HG03039 (cell line): Measurements from ENCODE around the gene MCTP2.
A peak's percentile ranks its signal among the peaks of the same experiment; 100 is the strongest.

Experiments
- ATAC-seq: cut with Tn5 transposase; IDR thresholded peaks from one replicate; pipeline ENCODE4 v1.9.1; 2021; ENCODE audit warnings: mild to moderate bottlenecking, moderate library complexity; ENCODE audit not compliant: unreplicated experiment

The MCTP2 gene

DNA sequence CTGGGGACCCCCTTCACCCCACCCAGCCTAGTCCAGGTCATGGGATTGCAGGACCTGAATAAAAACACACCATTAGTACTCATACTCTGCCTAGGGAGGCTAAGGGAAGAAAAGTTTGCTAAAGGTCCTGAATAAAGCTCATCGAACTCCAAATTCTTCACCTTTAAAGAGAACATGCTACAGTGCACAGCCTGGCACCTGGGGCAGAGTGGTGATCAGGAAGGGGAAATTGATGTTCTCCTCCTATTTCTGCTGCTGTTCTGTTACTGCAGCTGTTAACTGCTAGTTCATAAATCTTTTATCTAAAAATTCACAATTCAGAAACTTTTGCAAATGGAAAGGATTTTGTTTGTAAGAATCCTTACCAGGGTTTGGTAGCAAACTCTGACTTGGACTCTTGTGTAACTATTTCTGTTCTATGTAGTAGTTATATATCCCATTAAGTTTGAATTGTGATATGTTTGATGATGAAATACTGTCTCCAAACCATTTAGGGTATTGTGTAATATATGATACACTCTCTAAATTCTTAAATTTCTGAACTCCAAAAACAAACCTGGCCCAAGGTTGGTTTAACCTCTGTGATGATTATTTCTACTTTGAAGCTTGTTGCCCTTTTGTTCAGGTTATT lies 27.9 kb downstream of the MCTP2 start:
- no peak for ATAC-seq

DNA sequence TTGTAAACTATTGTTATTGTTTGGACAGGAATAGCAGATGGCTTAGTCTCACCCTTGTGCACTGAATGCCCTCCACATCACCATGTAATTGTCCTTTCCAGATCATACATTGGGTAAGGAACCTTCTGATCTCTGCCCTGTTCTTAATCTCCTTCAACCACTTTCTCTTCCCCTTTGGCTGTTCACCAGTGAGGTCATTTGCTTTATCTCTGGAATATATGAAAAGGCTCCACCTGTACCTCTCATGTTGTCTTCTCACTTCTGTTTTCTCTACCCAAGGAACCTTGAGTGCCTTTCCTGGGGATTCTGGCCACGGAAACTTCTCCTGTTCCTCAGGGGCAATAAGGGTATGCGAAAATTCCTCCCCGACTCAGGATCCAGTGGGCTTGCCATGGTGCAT lies 28.5 kb downstream of the MCTP2 start:
- no peak for ATAC-seq

DNA sequence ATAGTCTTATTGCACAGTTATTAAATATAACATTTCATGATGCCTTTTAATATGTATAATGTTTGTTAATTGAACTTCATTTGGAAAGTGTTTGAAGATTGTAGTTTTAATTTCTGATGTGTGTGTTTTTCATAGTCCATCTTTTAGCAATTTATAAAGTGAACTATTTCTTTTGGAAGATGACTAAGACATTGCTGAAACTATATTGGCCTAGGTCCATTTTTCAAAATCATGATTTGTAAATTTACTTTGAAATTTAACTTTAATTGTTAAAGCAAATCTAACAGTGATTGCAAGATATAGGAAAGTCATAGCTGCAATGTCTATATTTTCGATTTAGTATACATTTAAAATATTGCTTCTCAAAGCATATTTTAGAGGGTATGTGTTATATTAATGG lies 30.8 kb downstream of the MCTP2 start:
- no peak for ATAC-seq

DNA sequence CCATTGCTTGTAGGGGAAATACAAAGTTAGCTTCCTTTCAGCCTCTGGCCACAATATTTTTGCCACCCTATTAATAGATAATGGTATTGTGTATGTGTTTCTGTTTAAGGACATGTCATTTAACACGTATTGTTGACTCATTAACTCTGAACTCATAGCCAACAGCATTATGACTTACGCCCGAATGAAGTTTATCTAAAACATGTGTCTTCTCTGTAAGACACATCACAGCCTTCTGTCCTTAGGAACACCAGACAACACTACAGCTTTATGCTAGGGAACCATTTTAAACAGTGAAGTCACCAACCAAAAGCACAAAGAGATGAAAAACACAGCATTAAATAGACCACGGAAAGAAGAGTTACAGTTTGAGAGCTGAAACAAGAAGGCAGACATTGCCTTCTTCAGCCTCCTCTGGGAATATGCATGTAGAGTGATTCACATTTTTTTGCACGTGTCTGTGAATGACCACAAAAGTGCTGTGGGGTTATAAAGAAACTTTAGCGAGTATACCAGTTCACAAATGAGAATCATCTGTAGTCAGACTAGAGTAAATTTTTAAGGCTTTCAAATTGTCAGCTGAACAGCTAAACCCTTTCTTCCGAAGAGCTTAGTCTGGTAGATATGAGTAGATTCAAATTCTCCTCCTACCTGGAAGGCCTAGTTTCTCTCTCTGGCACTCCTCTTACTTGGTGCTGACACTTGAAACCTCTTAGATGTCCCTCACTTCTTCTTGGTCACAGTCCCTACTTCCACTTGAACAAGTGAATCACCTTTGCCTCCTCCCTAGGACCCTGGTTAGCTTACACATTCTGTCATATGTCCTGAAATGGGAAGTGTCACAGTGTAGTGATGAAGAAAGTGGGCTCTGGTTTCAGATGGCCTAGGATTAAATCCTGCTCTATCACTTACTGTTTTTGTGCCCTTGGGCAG lies 32.2 kb downstream of the MCTP2 start:
- ATAC-seq: peak; percentile 40

DNA sequence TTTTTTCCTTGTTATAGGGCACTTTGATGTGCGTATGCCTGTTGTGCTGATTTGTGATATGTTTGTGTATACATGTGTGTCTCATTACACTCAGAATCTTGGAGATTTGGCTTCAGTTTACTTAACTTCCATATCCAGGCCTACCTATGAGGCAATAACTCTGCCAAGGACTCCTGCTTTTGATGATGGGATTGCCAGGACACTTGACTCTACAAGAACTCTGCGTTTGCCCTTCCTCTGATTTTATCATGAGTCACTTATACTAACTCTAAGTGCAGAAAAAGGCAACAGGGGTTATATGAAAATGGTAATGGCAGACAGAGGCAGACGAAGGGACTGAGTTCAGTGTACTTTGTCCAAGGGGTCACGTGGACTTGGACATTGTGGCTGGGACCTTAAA lies 33.6 kb downstream of the MCTP2 start:
- no peak for ATAC-seq

DNA sequence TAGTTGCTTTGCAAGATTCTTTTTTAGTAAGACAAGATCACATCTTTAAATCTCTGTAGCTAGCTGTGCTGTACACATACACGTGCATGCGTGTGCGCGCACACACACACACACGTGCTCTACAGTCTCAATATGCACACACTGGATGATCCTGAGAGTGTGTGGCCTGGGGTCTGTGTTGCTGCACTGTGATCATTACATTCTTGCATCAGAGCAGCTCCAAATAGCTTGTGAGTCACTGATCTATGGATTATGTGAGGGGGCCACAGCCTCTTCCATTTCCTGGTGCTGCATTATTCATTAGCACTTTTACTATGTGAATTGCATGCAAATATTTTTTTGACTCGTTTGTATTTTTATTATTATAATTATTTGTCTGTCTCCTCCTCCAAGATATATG lies 34.6 kb downstream of the MCTP2 start:
- ATAC-seq: no peak

DNA sequence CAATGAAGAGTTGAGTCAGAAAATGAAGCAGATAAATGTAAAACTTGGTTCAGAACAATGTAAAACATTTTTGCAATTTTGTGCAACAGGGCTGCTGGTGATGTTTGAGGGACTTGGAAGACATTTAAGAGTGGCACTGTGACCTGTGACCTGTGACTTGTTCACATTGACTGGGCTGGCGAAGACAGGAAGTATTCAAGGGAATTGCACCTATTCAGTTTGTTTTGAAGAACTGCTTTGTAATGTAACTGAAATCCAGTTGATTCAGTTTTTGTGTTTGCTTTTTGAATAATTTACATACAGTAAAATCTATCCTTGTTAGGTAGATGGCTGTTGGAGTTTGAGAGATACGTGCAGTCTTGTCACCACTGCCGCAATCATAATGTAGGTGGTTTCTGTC lies 35.4 kb downstream of the MCTP2 start:
- ATAC-seq: no peak

DNA sequence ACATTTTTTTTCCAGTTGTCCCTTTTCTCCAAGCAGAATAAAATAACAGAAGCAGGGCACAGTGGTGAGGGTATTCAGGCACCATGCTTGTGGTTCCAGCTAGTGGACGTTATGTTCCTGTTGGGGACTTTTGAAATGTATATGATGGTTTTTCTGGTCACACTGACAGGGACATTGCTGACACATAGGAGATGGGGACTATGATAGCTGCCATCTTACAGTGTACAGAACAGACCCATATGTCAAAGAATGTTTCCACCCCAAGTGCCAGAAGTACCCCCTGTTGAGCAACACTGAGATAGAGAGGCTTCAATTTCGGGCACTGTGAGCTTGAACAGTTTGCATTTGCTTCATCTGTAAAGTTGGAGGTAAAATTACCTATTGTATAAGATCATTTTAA lies 38.6 kb downstream of the MCTP2 start:
- ATAC-seq: no peak

DNA sequence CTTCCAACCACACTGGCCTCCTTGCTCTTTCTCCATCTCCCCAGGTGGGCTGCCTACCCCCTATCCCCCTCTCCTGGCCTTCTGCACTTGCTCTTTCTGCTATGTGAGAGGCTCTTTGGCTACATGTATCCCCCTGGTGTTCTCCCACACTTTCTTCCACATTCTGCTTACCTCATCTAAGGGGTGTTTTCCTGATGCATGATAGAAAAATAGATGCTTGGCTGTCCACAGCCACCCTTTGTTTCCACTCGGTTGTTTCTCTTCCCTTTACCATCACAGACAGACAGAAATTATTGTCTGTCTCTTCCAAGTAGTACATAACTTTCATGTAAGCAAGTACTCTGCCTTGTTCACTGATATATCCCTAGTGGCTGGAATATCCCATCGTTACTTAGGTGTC lies 39.2 kb downstream of the MCTP2 start:
- ATAC-seq: no peak

DNA sequence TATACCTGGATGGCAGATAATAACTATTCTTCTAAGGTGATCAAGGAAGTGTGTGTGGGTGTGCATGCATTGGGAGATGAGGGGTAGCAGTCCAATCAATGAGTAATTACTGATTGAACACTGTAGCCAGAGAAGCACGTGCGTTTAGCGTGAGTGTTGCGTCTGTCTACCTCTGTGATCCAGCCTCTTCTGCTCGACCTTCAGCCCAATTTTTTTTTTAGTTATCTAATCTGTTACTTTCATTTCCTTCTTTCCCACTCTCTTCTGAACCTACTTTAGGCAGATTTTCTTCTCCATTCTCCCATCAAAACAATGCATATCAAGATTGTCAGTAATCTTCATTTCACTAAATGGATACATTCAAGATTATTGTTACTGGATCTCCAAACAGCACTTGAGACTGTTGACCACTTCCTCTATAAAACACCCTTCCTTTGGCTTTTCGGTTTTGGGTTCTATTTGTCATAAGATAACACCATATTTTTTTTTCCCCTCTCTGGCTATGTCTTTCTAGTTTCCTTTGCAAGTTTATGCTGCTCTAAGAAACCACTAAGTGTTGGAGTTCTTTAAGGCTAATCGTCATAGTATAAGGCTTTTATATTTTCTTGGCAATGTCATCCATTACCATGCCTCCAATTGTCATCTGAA lies 41.0 kb downstream of the MCTP2 start:
- ATAC-seq: peak; percentile 63

DNA sequence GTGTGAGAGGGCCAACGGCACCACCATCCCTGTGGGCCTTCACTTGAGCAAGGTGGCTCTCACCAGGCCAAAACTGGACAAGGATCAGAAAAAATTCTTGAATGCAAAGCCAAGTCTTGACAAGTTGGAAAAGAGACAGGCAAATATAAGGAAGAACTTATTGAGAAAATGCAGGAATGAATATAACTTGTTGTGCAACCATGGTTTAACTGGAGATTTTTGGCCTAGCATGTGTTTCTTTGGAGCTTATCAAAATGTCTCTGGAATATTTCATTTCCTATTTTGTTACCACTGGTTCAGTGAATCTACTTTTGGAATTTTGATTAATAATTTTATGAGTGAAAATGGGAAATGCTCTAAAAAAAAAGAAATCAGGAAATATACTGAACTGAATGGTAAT lies 42.5 kb downstream of the MCTP2 start:
- ATAC-seq: no peak

DNA sequence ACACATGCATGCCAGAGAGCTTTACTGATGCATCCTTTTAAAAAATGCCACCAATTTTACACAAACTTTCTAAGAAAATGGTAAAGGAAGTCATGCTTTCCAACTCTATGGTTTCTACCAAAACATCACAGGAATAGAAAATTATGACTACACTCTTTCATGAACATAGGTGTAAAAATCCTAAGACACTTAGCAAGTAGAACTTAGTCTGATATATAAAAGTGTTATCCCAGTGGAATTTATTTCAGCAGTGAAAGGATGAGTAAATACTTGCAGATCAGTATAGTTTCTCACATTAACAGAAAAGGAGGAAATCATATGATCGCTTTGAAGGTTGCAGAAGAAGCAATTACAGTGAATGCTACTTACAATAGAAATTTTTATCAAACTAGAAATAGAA lies 43.4 kb downstream of the MCTP2 start:
- ATAC-seq: no peak

DNA sequence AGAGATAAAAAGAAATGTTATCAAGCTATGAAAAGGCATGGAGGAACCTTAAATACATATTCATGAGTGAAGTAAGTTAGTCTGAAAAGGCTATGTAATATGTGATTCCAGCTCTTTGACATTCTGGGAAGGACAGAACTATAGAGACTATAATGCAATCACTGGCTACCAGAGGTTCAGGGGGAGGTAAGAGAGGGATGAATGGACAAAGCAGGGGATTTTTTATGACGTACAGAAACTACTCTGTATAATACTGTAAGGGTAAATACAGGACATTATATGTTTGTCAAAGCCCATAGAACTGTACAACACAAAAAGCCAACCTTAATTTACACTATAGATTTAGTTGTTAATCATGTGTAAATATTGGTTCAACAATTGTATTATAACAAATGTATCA lies 46.1 kb downstream of the MCTP2 start:
- no peak for ATAC-seq

DNA sequence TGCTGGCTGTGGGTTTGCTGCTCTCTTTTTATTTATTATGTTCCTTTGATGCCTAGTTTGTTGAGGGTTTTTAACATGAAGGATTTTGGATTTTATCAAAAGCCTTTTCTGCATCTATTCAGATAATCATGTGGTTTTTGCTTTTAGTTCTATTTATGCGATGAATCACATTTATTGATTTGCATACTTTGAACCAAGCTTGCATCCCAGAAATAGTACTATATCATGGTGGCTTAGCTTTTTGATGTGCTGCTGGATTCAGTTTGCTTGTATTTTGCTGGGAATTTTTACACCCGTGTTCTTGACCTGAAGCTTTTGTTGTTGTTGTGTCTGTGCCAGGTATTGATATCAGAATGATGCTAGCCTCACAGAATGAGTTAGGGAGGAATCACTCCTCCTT lies 48.4 kb downstream of the MCTP2 start:
- no peak for ATAC-seq

DNA sequence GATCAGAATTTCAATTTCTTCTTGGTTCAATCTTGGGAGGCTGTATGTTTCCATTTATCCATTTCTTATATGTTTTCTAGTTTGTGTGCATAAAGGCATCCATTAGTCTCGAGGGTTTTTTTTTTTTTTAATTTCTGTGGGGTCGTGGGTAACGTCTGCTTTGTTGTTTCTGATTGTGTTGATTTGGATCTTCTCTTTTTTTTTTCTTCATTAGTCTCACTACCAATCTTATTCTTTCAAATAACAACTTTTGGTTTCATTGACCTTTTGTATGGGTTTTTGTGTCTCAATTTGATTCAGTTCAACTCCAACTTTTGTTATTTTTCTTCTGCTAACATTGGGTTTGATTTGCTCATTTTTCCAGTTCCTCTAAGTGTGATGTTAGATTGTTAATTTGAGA lies 48.9 kb downstream of the MCTP2 start:
- ATAC-seq: no peak

DNA sequence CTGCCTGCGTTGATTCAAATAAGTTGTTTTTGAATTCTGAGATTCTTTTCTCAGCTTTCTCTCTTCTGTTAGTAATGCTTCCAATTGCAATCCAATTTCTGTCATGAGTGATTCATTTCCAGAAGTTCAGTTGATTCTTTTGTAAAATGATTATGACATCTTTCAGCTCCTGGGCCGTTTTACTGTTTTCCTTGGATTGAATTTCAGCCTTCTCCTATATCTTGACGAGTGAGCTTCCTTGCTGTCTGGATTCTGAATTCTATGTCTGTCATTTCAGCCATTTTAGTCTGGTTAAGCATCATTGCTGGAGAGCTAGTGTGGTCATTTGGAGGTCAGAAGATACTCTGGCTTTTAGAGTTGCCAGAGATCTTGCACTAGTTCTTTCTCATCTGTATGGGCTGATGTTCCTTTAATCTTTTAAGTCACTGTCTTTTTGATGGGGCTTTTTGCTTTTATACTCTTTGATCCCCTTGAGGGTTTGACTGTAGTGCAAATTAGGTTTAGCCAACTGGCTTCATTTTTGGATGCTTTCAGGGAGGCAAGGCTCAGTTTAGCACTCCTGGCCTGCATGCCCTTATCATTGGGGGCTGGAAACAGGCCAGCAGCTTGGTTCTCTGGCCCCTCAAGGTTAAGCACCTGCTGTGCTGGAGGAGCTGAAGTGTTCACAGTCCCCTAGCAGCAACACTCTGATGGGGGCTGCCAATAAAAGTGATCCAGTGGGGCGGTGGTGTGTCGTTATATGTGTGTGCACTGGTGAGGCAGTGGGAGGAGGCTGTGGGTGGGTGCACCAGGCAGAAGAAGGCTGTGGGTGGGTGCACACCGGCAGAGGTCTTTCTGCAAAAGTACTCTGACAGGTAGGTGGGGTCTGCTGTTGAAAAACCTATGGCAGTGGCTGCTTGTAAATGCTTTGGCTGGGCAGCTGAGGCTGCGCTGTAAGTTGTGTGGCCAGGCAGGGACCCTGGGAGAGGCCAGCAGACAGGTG lies 51.2 kb downstream of the MCTP2 start:
- ATAC-seq: no peak

DNA sequence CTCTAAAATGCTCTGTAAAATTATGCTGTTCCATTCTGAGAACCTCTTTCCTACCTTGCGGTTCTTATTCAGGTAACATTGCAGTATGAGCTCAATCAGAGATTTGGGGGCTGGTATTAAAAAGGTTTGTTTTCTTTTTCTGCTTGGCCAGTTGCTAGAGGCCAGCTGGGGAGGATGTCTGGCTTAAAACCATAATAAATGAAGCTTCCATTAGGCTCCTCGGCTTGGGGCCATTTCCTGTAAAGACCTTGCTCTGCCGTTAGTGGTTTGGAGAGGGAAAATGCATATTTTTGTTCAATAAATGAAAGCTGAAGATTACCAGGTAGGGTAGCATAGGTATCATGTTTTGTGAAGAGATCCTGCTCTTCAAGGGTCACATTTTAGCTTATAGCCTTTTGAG lies 55.2 kb downstream of the MCTP2 start:
- ATAC-seq: no peak

DNA sequence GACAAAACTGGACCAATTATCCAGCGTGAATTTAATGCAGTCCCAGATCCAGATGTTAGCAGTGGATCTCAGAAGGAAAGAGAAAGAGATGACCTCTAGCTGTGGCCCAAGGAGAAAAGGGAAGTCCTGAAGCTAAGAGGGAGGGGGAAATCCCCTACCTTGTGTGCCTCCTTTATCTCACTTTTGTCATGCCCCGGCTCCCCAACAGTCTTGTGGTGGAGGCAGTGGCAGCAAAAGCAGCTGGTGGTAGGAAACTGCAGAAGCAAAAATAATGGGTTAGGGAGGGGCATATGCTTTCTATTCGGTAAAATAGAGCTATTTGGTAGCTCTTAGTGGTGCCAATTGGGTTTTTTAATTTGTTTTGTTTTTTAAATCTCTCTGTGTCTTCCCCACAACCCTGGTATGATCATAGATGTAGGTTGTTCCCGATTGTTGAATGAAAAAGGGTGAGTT lies 56.5 kb downstream of the MCTP2 start:
- peak; percentile 97 for ATAC-seq

DNA sequence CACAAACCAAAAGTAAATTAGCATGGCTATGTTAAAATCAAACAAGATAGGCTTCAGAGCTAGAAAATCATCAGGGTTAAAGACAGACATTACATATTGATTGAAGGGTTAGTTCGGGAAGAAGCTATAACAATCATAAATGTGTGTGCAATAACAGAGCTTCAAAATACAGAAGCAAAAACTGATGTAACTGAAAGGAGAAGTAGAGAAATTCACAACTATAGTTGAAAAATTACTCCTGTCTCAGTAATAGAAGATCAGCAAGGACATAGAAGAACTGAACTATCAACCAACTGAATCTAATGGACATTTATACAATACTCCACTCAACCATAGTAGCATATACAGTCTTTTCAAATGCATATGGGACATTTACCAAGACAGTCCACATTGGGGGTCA lies 59.4 kb downstream of the MCTP2 start:
- no peak for ATAC-seq
